ENCODE data around the gene MAP3K4. TPM values are rescaled to one million over a fixed set of nuclear protein-coding genes. Genes with fewer than 3 reads are reported as not detected.

The MAP3K4 gene
- total and polyA plus RNA-seq, 5 donors: 11.8 to 42.3 (median 29.9) TPM

DNA sequence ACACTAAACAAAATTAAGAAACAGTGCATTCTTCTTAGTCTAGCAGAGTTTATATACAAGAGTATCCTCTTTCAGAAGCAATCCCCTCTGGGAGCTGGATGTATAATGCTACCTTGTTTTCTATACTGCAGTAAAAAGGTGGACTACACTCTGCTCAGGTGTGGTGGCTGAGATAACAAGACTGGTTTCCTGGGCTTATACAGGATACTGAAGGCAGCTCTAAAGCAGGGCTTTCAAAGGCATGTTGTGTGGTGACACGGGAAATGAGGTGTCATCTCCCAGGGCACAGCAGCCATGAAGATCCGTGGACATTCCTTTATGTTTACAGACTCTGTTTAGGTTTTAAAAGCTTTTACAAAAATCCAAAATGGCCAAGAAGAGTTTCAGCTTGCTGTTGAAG lies 136.7 kb downstream of the MAP3K4 start:
- no peaks in the 10 kb centered on the region for H3K4me1 ChIP-seq (ENCODE audit: control insufficient read depth, insufficient read depth, low read length)
- intact Hi-C loops (cut with DNase I): no loop called here
- no peak for DNase-seq
- no peaks in the 10 kb centered on the region for H3K27me3 ChIP-seq (ENCODE audit: control insufficient read depth, insufficient read depth)
- 95% methylated on average over 2 of the region's 2 CpGs for WGBS
- no peak overlapping the region for H3K4me3 ChIP-seq (ENCODE audit: low read length)
- ATAC-seq: no peak
- no peak overlapping the region for H3K27ac ChIP-seq (ENCODE audit: low read length)
- no peaks in the 10 kb centered on the region for H3K9me3 ChIP-seq (ENCODE audit: control insufficient read depth, low read length)

DNA sequence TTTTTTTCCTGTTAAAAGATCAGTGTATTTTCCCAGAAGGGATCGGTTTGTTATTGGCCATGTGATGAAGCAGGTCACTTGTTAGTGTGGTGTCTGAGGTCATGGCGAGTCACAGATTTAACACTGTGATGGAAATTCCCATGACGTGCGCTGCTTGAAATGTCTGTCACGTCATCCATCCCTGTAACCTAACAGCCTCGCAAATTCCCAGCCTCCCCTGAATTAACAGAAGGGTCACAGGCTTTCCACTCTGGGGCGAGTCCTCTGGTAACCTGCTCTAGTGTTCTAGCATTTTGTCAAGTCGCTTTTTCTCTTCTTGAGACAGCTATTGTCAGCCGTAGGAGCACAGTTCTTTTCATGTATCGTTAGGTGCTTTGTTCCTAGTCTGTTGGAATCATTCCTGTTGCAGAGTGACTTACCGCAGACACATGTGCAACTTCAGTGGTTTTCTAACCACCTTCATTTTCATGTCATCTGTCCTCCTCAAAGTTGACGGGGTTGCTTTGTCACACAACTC lies 137.2 kb downstream of the MAP3K4 start:
- Histone ChIP-seq H3K27me3 (ENCODE audit: control insufficient read depth, insufficient read depth) (no peaks in the 10 kb centered on the region), H3K9me3 (ENCODE audit: control insufficient read depth, low read length) (no peaks in the 10 kb centered on the region), H3K27ac (ENCODE audit: low read length) (no peak overlapping the region), H3K4me3 (ENCODE audit: low read length) (no peak overlapping the region), H3K4me1 (ENCODE audit: control insufficient read depth, insufficient read depth, low read length) (peaks cover 4% of the 10 kb centered on the region)
- no peak for ATAC-seq
- 93% methylated on average over 12 of the region's 12 CpGs for WGBS
- no peak for DNase-seq
- intact Hi-C loops (cut with DNase I): no loop called here

DNA sequence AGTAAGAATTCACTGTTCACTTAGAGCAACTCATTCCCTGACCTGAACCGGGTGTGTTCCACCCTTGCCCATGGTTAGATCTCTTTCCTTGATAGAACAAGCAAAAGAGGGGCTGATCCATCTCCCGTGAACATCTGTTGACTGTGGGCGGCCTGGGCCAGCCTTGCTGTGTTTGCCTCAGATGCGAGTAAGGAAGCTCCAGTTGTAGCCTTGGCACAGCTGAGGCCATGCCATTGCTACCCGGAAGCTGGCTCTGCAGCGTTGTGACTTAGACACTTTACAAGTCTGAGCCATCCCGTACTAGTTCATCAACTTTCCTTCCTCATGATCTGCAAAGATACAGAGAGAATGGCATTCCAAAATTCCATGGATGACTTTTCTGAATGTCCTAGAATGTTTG lies 139.0 kb downstream of the MAP3K4 start:
- WGBS: 86% methylated on average over 7 of the region's 7 CpGs
- intact Hi-C loops (cut with DNase I): no loop called here

DNA sequence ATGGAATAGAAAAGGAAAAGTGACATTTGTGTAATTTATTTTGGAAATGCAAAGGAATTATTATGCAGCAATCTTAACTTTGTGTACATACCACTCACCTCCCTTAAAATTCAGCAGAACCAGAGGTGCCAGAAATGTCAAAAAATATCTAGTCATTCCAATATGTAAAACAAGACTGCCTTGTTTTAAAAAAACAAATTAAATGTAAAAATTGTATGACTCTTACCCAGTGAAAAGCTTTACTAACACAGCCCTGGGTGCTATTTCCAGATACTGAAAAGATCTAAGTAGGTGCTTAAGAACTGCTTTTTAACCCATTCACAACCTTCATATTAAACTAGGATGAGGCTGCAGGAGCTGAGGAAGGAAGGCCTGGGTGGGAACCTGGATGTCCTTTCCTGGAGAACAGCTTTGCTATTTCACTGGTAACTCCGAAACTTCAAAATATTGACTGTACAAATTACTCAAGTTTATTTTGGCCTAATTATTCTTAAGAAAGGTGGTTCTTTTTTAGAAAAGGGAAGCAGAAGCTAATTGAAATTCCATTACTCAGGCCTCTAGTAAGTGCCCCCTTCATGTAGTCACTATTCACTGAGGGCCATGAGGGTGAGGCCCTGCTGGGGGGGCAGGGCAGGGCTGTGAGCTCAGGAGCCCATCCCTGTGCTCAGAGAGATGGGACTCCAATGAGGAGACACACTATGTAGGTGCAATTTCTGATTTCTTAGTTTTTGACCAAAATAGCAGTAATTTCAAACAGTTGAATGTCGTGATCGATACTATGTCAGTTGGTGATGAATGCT lies 139.6 kb downstream of the MAP3K4 start:
- no peak overlapping the region for H3K27ac ChIP-seq (ENCODE audit: low read length)
- no peaks in the 10 kb centered on the region for H3K27me3 ChIP-seq (ENCODE audit: control insufficient read depth, insufficient read depth)
- ATAC-seq: peak in 1 of 2 donors; percentile 77

More for the DNA sequence above, 139.0 kb downstream of the MAP3K4 start:
- Histone ChIP-seq H3K4me1 (ENCODE audit: control insufficient read depth, insufficient read depth, low read length) (peaks cover 4% of the 10 kb centered on the region), H3K9me3 (ENCODE audit: control insufficient read depth, low read length) (no peaks in the 10 kb centered on the region), H3K4me3 (ENCODE audit: low read length) (no peak overlapping the region), H3K27ac (ENCODE audit: low read length) (no peak overlapping the region), H3K27me3 (ENCODE audit: control insufficient read depth, insufficient read depth) (no peaks in the 10 kb centered on the region)
- DNase-seq (no peak), ATAC-seq (no peak)

DNA sequence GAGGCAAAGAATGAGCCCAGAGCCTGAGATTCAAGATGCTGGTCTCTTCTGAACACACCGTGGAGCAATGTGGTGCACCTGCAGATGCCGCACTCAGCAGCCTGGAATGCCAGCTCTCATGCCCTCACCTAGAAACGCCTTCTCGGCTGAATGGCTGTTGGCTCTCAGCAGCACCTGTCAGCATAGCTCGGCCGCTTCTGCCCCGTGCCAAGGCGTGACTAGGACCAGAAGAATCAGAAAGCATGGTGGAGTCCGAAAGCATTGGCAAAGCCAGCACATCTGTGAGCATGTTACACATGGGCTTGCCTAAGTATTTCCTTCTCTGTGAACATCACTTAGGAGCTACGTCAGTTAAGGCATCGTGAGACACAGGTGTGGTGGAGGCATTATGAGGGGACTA lies 140.8 kb downstream of the MAP3K4 start:
- intact Hi-C loops (cut with DNase I): no loop called here

More for the DNA sequence above, 139.6 kb downstream of the MAP3K4 start:
- Histone ChIP-seq H3K4me3 (ENCODE audit: low read length) (no peak overlapping the region), H3K9me3 (ENCODE audit: control insufficient read depth, low read length) (no peaks in the 10 kb centered on the region), H3K4me1 (ENCODE audit: control insufficient read depth, insufficient read depth, low read length) (peaks cover 4% of the 10 kb centered on the region)
- intact Hi-C loops (cut with DNase I): no loop called here
- no peak for DNase-seq
- WGBS: 96% methylated on average over 3 of the region's 3 CpGs

DNA sequence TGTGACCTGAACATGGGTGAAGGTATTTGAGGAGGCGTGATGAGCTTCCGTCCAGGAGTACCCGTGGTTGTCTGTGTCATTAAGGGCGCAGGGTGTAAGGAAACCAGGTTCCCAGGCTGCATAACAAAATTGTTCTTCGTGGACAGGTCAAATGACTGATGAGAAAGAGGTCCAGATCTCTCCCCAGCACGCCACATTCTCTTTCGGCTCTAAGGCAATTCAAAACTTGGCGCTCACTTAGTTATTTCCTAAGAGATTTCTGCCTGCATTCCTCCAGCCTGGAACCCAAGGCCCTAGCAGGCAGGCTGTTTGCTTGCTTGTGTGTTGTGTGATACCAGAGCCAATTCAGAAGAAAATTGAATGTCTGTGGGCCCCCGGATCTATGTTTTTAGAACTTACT lies 142.4 kb downstream of the MAP3K4 start:
- H3K27ac ChIP-seq (ENCODE audit: low read length): no peak overlapping the region
- no peaks in the 10 kb centered on the region for H3K9me3 ChIP-seq (ENCODE audit: control insufficient read depth, low read length)
- no peak overlapping the region for H3K4me3 ChIP-seq (ENCODE audit: low read length)
- H3K4me1 ChIP-seq (ENCODE audit: control insufficient read depth, insufficient read depth, low read length): peaks cover 4% of the 10 kb centered on the region
- no peaks in the 10 kb centered on the region for H3K27me3 ChIP-seq (ENCODE audit: control insufficient read depth, insufficient read depth)
- 65% methylated on average over 9 of the region's 9 CpGs for WGBS
- DNase-seq (no peak), ATAC-seq (peak in 1 of 2 donors; percentile 51)
- intact Hi-C loops (cut with DNase I): no loop called here

More for the DNA sequence above, 140.8 kb downstream of the MAP3K4 start:
- H3K9me3 ChIP-seq (ENCODE audit: control insufficient read depth, low read length): no peaks in the 10 kb centered on the region
- H3K4me3 ChIP-seq (ENCODE audit: low read length): no peak overlapping the region
- H3K27me3 ChIP-seq (ENCODE audit: control insufficient read depth, insufficient read depth): no peaks in the 10 kb centered on the region
- ATAC-seq: no peak
- H3K4me1 ChIP-seq (ENCODE audit: control insufficient read depth, insufficient read depth, low read length): peaks cover 4% of the 10 kb centered on the region
- no peak overlapping the region for H3K27ac ChIP-seq (ENCODE audit: low read length)
- DNase-seq: no peak
- 93% methylated on average over 11 of the region's 11 CpGs for WGBS

DNA sequence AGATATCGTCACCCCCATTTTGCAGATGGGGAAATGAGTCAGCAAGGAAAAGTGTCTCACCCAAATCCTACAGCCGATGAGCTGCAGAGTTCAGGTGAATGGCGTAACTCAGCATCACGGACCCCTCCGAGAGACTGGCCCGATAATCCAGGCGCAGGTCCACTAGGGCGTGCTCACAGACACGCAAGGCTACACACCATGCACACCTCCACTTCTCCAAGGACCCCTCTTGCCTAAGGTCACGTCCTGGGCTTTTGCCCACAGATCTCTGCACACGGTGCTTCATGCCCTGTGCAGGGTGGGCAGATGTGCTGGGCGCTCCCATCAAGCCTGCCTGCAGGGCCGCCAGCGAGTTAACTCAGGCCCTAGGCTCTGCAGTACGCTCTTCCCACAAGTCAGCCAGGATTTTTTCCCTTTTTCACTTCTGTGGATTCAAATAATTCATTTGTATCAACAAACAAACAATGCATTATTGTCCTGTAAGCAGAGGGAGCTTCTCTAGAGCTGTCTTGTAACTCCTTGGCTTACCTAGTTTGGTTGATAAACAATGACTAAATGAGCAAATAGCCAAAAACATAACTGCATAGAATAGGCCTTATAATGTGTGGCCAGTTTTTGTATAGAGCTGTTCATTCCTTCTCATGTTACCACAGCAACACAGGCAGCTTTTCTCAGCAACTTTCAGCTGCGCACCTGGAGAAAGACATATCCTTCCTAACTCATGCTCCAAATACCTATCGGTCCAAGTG lies 143.2 kb downstream of the MAP3K4 start:
- ATAC-seq (no peak), DNase-seq (no peak)
- WGBS: 96% methylated on average over 17 of the region's 17 CpGs
- Histone ChIP-seq H3K27ac (ENCODE audit: low read length) (no peak overlapping the region), H3K4me3 (ENCODE audit: low read length) (no peak overlapping the region), H3K9me3 (ENCODE audit: control insufficient read depth, low read length) (no peaks in the 10 kb centered on the region), H3K4me1 (ENCODE audit: control insufficient read depth, insufficient read depth, low read length) (peaks cover 4% of the 10 kb centered on the region), H3K27me3 (ENCODE audit: control insufficient read depth, insufficient read depth) (no peaks in the 10 kb centered on the region)
- intact Hi-C loops (cut with DNase I): no loop called here

DNA sequence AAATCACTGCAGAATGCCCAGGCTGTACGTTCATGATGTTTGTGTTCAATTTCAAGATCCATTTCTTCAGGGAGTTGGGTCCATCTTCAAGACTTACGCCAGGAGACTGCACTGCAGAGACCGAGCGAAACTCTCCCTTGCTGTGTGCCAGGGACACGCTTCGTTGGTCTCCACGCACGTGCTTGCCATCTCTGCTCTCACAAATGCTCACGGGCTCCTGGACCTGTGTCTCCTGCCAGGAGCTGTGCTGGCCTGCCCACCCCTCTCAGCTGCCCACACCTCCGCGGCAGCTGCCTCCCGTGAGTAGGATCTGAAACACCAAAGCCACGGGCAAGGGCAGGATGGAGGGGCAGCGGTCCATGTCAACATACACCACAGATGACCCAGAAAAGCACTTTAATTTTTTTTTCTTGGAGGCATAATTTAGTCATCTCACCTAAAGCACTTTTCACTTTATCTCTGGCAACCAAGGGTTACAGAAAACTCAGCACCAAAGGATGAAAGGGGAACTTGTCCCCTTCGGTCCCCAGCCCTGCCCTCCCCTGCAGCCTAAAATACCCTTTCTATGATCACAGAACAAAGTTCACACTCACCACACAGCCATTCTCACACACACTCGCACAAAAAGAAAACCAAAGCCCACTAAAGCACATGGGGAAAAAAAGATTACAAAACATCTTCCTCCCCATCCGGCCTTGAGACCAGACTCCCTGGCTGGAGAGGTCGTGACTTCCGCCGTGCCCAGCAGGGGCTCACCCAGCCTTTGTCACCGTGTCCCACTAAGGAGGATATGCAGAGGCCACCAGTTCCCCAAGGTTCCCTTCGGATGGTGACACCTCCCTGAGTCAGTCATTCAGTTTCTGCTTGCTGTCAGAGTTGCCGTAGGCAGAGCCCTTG lies 144.4 kb downstream of the MAP3K4 start:
- intact Hi-C loops (cut with DNase I): no loop called here
- no peak overlapping the region for H3K4me3 ChIP-seq (ENCODE audit: low read length)
- ATAC-seq (no peak), DNase-seq (no peak)
- H3K4me1 ChIP-seq (ENCODE audit: control insufficient read depth, insufficient read depth, low read length): peaks cover 4% of the 10 kb centered on the region
- no peaks in the 10 kb centered on the region for H3K27me3 ChIP-seq (ENCODE audit: control insufficient read depth, insufficient read depth)
- H3K27ac ChIP-seq (ENCODE audit: low read length): no peak overlapping the region
- WGBS: 83% methylated on average over 23 of the region's 23 CpGs
- H3K9me3 ChIP-seq (ENCODE audit: control insufficient read depth, low read length): no peaks in the 10 kb centered on the region

DNA sequence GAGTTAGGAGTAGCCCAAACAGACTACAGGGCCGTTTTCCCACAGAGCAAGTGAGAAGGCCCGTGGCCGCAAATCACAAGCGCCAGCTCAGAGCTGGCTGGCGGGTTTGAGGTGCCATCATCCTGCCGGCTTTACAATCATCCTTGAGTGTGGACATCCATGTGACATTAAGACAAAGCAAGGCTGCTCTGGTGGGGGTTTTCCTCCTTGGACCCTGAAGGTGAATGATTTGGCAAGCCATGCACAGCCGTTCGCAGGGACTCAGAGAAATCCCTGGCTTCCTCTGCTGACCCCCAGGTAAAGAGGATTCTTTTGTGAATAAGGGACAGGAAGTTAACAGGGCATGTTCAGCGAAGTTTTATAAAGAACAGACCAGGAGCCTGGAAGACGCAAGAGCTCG lies 145.1 kb downstream of the MAP3K4 start:
- no peak for DNase-seq
- Histone ChIP-seq H3K4me3 (ENCODE audit: low read length) (no peak overlapping the region), H3K4me1 (ENCODE audit: control insufficient read depth, insufficient read depth, low read length) (peaks cover 4% of the 10 kb centered on the region), H3K9me3 (ENCODE audit: control insufficient read depth, low read length) (no peaks in the 10 kb centered on the region), H3K27me3 (ENCODE audit: control insufficient read depth, insufficient read depth) (no peaks in the 10 kb centered on the region), H3K27ac (ENCODE audit: low read length) (no peak overlapping the region)
- intact Hi-C loops (cut with DNase I): no loop called here
- ATAC-seq: no peak
- 87% methylated on average over 11 of the region's 11 CpGs for WGBS

DNA sequence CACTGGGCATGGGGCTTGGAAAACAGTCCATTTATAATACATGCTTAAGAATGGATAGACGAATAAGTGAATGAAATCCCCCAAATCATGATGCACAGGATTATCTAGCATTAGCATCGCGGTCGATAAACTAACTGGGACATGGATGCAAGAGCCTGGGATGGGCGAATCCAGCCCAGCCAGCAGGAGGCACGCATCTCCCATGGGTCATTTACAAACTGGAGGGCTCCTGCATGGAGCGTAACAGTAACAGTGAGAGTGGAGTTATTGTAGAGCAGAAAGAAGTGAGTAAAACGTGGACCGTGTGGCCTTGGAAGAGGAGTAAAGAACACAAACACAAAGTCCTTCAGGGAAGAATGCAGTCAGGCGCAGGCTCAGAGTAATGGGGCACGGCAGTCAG lies 145.8 kb downstream of the MAP3K4 start:
- no peak for ATAC-seq
- Histone ChIP-seq H3K9me3 (ENCODE audit: control insufficient read depth, low read length) (no peaks in the 10 kb centered on the region), H3K27ac (ENCODE audit: low read length) (no peak overlapping the region), H3K4me1 (ENCODE audit: control insufficient read depth, insufficient read depth, low read length) (peaks cover 4% of the 10 kb centered on the region), H3K4me3 (ENCODE audit: low read length) (no peak overlapping the region), H3K27me3 (ENCODE audit: control insufficient read depth, insufficient read depth) (no peaks in the 10 kb centered on the region)
- WGBS: 95% methylated on average over 11 of the region's 11 CpGs
- intact Hi-C loops (cut with DNase I): no loop called here
- DNase-seq: no peak

All from right cardiac atrium (tissue), 5 donors.